AG04450 (cell line): ENCODE results near the gene TMCC1. TPM values are rescaled to one million over a fixed set of nuclear protein-coding genes. Genes with fewer than 3 reads are reported as not detected.

Experiments
- CTCF ChIA-PET: fragments of 300-600, 350-600 bp; formaldehyde crosslinking; extraction: SDS; loops from one replicate; lab custom pipeline; 2022; ENCODE audit warnings: antibody characterized with exemption, inconsistent platforms; lab: Charles Lee
- POLR2A ChIA-PET: fragments of 350-600 bp; formaldehyde crosslinking; extraction: SDS; loops from one replicate; lab custom pipeline; 2021; ENCODE audit warnings: antibody characterized with exemption, inconsistent platforms; lab: Yijun Ruan, JAX
- DNase-seq: peaks from one replicate; pipeline ENCODE4 v3.0.0-alpha.2; 2011; ENCODE audit warnings: low read depth, low spot score
- H3K27ac ChIP-seq: one replicate; pipeline ENCODE4 v1.5.1; 2012; ENCODE audit warnings: low read depth, low read length, control low read depth
- H3K27me3 ChIP-seq: one replicate; pipeline ENCODE4 v1.6.0; 2012; ENCODE audit warnings: low read length; ENCODE audit not compliant: control insufficient read depth, insufficient read depth
- H3K4me3 ChIP-seq: 2 replicates; pipeline ENCODE4 v1.5.1; 2011; ENCODE audit warnings: mild to moderate bottlenecking, low read depth, low read length, control low read depth
- H3K9me3 ChIP-seq: 2 replicates; pipeline ENCODE4 v1.5.1; 2012; ENCODE audit warnings: low read length; ENCODE audit not compliant: control insufficient read depth, insufficient read depth
- CTCF ChIP-seq: IDR thresholded peaks from 2 replicates; pipeline ENCODE4 v1.5.1; 2011; ENCODE audit warnings: low read depth, low read length, control low read depth, inconsistent platforms
- polyA plus RNA-seq: library from polyadenylated mRNA; depleted of rRNA; stranded (reverse); fragments of >200 nt; gene quantifications from 2 replicates; pipeline ENCODE4 v1.2.3, GENCODE V29; 2011

TMCC1 gene
- polyA plus RNA-seq, 1 experiment: 14.1 TPM

GRCh38 chr3:129608087-129608935 is 285.2 kb downstream of the TMCC1 start:
- Histone ChIP-seq H3K9me3 (peaks cover 3% of the 10 kb centered on the region; the same call in 1 of the 2 replicates), H3K4me3 (no peak overlapping the region), H3K27ac (no peak overlapping the region), H3K27me3 (no peaks in the 10 kb centered on the region)
- ChIA-PET POLR2A (no interaction called here), CTCF (interaction anchor here (0.7 to 1.6 kb wide), 3 partner anchors 116 to 234 kb away, joined by 3 to 6 read pairs (median 3); no protein-coding TSS in a partner anchor)
- no peak for DNase-seq
- TF ChIP-seq CTCF: no peak

GRCh38 chr3:129607391-129608068 is 286.0 kb downstream of the TMCC1 start:
- no peak overlapping the region for H3K27ac ChIP-seq
- no peak for TF ChIP-seq CTCF
- POLR2A ChIA-PET: no interaction called here
- H3K4me3 ChIP-seq: peak overlapping the region; percentile 55
- CTCF ChIA-PET: no interaction called here
- peaks cover 3% of the 10 kb centered on the region; the same call in 1 of the 2 replicates for H3K9me3 ChIP-seq
- H3K27me3 ChIP-seq: no peaks in the 10 kb centered on the region
- no peak for DNase-seq

GRCh38 chr3:129606636-129607390 is 286.7 kb downstream of the TMCC1 start, which contains the start of gene PLXND1:
PLXND1 (minus strand) TSS chr3:129606676; CDS start chr3:129606639, 37 bp downstream.
- ChIA-PET POLR2A (interaction anchor here (1.0 to 1.8 kb wide), 4 partner anchors 11 to 116 kb away, joined by 3 to 18 read pairs (median 4); no protein-coding TSS in a partner anchor), CTCF (interaction anchor here (1.1 kb wide), 1 partner anchor 117 kb away, joined by 3 read pairs; no protein-coding TSS in a partner anchor)
- no peak for DNase-seq

More at GRCh38 chr3:129606636-129607390, 286.7 kb downstream of the TMCC1 start, which contains the start of gene PLXND1:
- Histone ChIP-seq H3K27ac (no peak within 1 kb of the TSS), H3K27me3 (no peaks in the 10 kb centered on the region), H3K4me3 (peak within 1 kb of the TSS; percentile 66), H3K9me3 (peaks cover 3% of the 10 kb centered on the region; the same call in 1 of the 2 replicates)
- TF ChIP-seq CTCF: no peak
